ENCODE results near the gene TMSB4X. TPM values are rescaled to one million over a fixed set of nuclear protein-coding genes. Genes with fewer than 3 reads are reported as not detected.

Gene TMSB4X
- total RNA-seq, 4 donors from 2014 or later = 435 to 1,751 (median 1,260) TPM

- H3K36me3 ChIP-seq = no peaks in the 10 kb centered on the region
- 40 to 54% methylated on average over 5 of the region's 5 CpGs for WGBS, 2 donors
- H3K9me3 ChIP-seq = no peaks in the 10 kb centered on the region
- TF ChIP-seq CTCF (IDR thresholded peaks at IDR 0.05) = no peak
- no peak for TF ChIP-seq POLR2A (IDR thresholded peaks at IDR 0.05)
- intact Hi-C loops (cut with DNase I) = no loop called here
- H3K27me3 ChIP-seq = no peaks in the 10 kb centered on the region
- H3K4me1 ChIP-seq = peaks cover 0 to 43% (median 3%) of the 10 kb centered on the region in 3 donors
- peak overlapping the region in 1 of 4 donors; percentile 33 for H3K27ac ChIP-seq
- no peak overlapping the region for H3K4me3 ChIP-seq
- DNase-seq = no peak
Measured at GRCh38 chrX:12997906-12998687, 23.2 kb downstream of the TMSB4X start.

GRCh38 chrX:12999422-12999821 is 24.5 kb downstream of the TMSB4X start:
- H3K36me3 ChIP-seq = no peaks in the 10 kb centered on the region
- intact Hi-C loops (cut with DNase I) = no loop called here
- H3K9me3 ChIP-seq = no peaks in the 10 kb centered on the region
- H3K27ac ChIP-seq = peak overlapping the region in 3 of 4 donors; percentile 4 to 71 (median 68)
- H3K4me3 ChIP-seq = no peak overlapping the region
- no peak for DNase-seq
- peaks cover 0 to 35% (median 3%) of the 10 kb centered on the region in 3 donors for H3K4me1 ChIP-seq
- no peaks in the 10 kb centered on the region for H3K27me3 ChIP-seq
- TF ChIP-seq POLR2A (IDR thresholded peaks at IDR 0.05) (no peak), CTCF (IDR thresholded peaks at IDR 0.05) (no peak)
- 46 to 72% methylated on average over 7 to 9 of the region's 9 CpGs for WGBS, 2 donors

- Histone ChIP-seq H3K36me3 (no peaks in the 10 kb centered on the region), H3K27me3 (no peaks in the 10 kb centered on the region), H3K27ac (peak overlapping the region in 3 of 4 donors; percentile 40 to 71 (median 68)), H3K4me1 (peaks cover 0 to 30% (median 3%) of the 10 kb centered on the region in 3 donors), H3K9me3 (no peaks in the 10 kb centered on the region), H3K4me3 (no peak overlapping the region)
- no peak for DNase-seq
- intact Hi-C loops (cut with DNase I) = no loop called here
- 42 to 46% methylated on average over 8 of the region's 8 CpGs for WGBS, 2 donors
- no peak for TF ChIP-seq CTCF (IDR thresholded peaks at IDR 0.05)
- no peak for TF ChIP-seq POLR2A (IDR thresholded peaks at IDR 0.05)
Measured at GRCh38 chrX:13000301-13000811, 25.4 kb downstream of the TMSB4X start.

GRCh38 chrX:13001097-13001496 is 26.2 kb downstream of the TMSB4X start:
- Histone ChIP-seq H3K27ac (peak overlapping the region in 2 of 4 donors; percentile 40 to 71), H3K9me3 (no peaks in the 10 kb centered on the region), H3K4me3 (no peak overlapping the region), H3K4me1 (peaks cover 0 to 37% (median 3%) of the 10 kb centered on the region in 3 donors), H3K36me3 (no peaks in the 10 kb centered on the region), H3K27me3 (no peaks in the 10 kb centered on the region)
- no peak for DNase-seq
- intact Hi-C loops (cut with DNase I) = no loop called here
- TF ChIP-seq CTCF (IDR thresholded peaks at IDR 0.05) (no peak), POLR2A (IDR thresholded peaks at IDR 0.05) (no peak)
- WGBS, 2 donors = 86 to 89% methylated on average over 3 to 4 of the region's 5 CpGs

- WGBS, 2 donors = 33 to 55% methylated on average over 4 of the region's 4 CpGs
Measured at GRCh38 chrX:13001961-13002671, 27.2 kb downstream of the TMSB4X start.

More at GRCh38 chrX:13001961-13002671, 27.2 kb downstream of the TMSB4X start:
- H3K4me1 ChIP-seq = peaks cover 0 to 47% (median 3%) of the 10 kb centered on the region in 3 donors
- DNase-seq = no peak
- H3K9me3 ChIP-seq = no peaks in the 10 kb centered on the region
- no peak overlapping the region for H3K4me3 ChIP-seq
- no peaks in the 10 kb centered on the region for H3K36me3 ChIP-seq
- no peaks in the 10 kb centered on the region for H3K27me3 ChIP-seq
- peak overlapping the region in 1 of 4 donors; percentile 71 for H3K27ac ChIP-seq
- intact Hi-C loops (cut with DNase I) = no loop called here
- TF ChIP-seq POLR2A (IDR thresholded peaks at IDR 0.05) (no peak), CTCF (IDR thresholded peaks at IDR 0.05) (no peak)

Data from esophagus squamous epithelium (tissue), 5 donors.